ENCODE data around the gene RPS19BP1. TPM values are rescaled to one million over a fixed set of nuclear protein-coding genes. Genes with fewer than 3 reads are reported as not detected.

Gene RPS19BP1
- total and polyA plus RNA-seq, 9 donors, result 9.1 to 130 (median 44.2) TPM

- Histone ChIP-seq H3K27ac (no peak overlapping the region), H3K27me3 (no peaks in the 10 kb centered on the region), H3K36me3 (no peaks in the 10 kb centered on the region), H3K4me1 (ENCODE audit: insufficient read depth) (no peaks in the 10 kb centered on the region), H3K9me3 (no peaks in the 10 kb centered on the region), H3K4me3 (no peak overlapping the region)
- intact Hi-C loops (cut with DNase I), result loop anchor here in 2 of 4 donors (2.0 to 10.0 kb wide), 2 partner anchors 476 to 482 kb away; no protein-coding TSS in a partner anchor
- WGBS, 3 donors, result 8 to 13% (median 13%) methylated on average over 11 of the region's 11 CpGs
- TF ChIP-seq, protein P1, sequence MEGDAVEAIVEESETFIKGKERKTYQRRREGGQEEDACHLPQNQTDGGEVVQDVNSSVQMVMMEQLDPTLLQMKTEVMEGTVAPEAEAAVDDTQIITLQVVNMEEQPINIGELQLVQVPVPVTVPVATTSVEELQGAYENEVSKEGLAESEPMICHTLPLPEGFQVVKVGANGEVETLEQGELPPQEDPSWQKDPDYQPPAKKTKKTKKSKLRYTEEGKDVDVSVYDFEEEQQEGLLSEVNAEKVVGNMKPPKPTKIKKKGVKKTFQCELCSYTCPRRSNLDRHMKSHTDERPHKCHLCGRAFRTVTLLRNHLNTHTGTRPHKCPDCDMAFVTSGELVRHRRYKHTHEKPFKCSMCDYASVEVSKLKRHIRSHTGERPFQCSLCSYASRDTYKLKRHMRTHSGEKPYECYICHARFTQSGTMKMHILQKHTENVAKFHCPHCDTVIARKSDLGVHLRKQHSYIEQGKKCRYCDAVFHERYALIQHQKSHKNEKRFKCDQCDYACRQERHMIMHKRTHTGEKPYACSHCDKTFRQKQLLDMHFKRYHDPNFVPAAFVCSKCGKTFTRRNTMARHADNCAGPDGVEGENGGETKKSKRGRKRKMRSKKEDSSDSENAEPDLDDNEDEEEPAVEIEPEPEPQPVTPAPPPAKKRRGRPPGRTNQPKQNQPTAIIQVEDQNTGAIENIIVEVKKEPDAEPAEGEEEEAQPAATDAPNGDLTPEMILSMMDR (IDR thresholded peaks at IDR 0.05), result no peak
- TF ChIP-seq POLR2A (IDR thresholded peaks at IDR 0.05), result no peak
- no peak for TF ChIP-seq EP300 (IDR thresholded peaks at IDR 0.05)
- no peak for DNase-seq
Observed at GRCh38 chr22:39543095-39543494, 10.5 kb upstream of the RPS19BP1 start.

DNA sequence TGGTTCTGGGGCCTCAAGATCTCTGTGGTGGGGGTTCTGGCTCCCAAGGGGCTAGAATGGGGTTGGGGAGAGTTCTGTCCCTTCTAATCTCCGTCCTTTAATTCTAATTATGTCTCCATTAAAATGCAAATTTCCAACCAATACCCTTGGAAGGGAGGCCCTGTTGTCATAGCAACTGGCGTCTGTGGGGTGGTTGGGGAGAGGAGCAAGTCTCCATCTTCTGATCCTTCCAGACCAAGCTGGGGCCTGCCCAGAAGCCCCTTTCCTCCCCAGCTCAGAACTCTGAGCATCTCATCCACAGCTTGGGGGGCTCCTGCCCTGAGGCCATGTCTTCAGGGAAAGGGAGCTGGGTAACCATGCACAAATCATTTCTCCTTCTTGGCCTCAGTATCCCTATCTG, 5.4 kb upstream of the RPS19BP1 start:
- intact Hi-C loops (cut with DNase I), result loop anchor here (2.0 to 10.0 kb wide), 4 partner anchors 363 to 487 kb away; no protein-coding TSS in a partner anchor
- no peaks in the 10 kb centered on the region for H3K9me3 ChIP-seq
- WGBS, 3 donors, result 45 to 61% (median 52%) methylated on average over 2 of the region's 2 CpGs

GRCh38 chr22:39536711-39537110, 4.2 kb upstream of the RPS19BP1 start:
- no peaks in the 10 kb centered on the region for H3K27me3 ChIP-seq
- no peaks in the 10 kb centered on the region for H3K4me1 ChIP-seq (ENCODE audit: insufficient read depth)
- intact Hi-C loops (cut with DNase I), result loop anchor here (2.0 to 10.0 kb wide), 4 partner anchors 362 to 488 kb away; no protein-coding TSS in a partner anchor
- H3K36me3 ChIP-seq, result no peaks in the 10 kb centered on the region
- no peak overlapping the region for H3K27ac ChIP-seq
- H3K4me3 ChIP-seq, result no peak overlapping the region
- no peak for TF ChIP-seq EP300 (IDR thresholded peaks at IDR 0.05)
- DNase-seq, result no peak
- no peaks in the 10 kb centered on the region for H3K9me3 ChIP-seq
- 59 to 67% (median 60%) methylated on average over 8 of the region's 8 CpGs for WGBS, 3 donors

More for the DNA sequence above, 5.4 kb upstream of the RPS19BP1 start:
- TF ChIP-seq POLR2A (IDR thresholded peaks at IDR 0.05), result no peak
- no peak for TF ChIP-seq EP300 (IDR thresholded peaks at IDR 0.05)
- TF ChIP-seq, protein P1 (IDR thresholded peaks at IDR 0.05), result no peak
- no peak overlapping the region for H3K4me3 ChIP-seq
- H3K27me3 ChIP-seq, result no peaks in the 10 kb centered on the region
- H3K36me3 ChIP-seq, result no peaks in the 10 kb centered on the region
- H3K4me1 ChIP-seq (ENCODE audit: insufficient read depth), result no peaks in the 10 kb centered on the region
- H3K27ac ChIP-seq, result no peak overlapping the region
- no peak for DNase-seq

DNA sequence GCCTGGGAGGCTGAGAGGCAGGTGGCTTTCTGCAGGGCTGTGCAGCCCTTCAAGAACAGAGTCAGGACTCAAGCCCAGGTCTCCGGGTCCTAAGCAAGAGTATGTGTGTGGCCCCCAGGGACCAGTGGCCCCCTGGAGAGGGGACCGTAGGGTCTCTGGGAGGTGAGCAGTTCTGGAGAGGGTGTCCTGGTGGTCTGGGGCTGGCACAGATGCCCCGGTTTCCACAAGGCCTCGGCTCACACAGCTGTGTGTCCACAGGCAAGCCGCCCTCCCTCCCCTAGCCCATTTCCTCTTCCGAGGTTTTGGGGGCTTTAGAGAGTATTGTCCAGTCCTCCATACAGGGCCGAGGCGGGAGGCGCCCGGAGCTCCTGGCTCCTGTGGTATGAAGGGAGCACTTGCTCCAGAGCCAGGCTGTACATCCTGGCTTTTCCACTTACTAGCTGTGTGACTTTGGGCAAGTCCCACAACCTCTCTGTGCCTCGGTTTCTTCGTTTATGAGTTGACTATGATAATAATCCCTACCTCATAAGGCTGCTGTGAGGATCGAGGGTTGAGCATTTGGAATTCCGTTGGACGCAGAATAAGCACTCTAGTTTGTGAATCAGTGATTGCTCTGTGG, 3.4 kb upstream of the RPS19BP1 start:
- 85 to 89% (median 85%) methylated on average over 15 of the region's 15 CpGs for WGBS, 3 donors
- Histone ChIP-seq H3K27me3 (no peaks in the 10 kb centered on the region), H3K27ac (no peak overlapping the region), H3K4me3 (no peak overlapping the region), H3K9me3 (no peaks in the 10 kb centered on the region), H3K4me1 (ENCODE audit: insufficient read depth) (peaks cover 2% of the 10 kb centered on the region), H3K36me3 (no peaks in the 10 kb centered on the region)
- intact Hi-C loops (cut with DNase I), result loop anchor here (2.0 to 10.0 kb wide), 4 partner anchors 361 to 489 kb away; no protein-coding TSS in a partner anchor
- TF ChIP-seq POLR2A (IDR thresholded peaks at IDR 0.05), result no peak
- TF ChIP-seq, protein P1 (IDR thresholded peaks at IDR 0.05), result no peak
- no peak for TF ChIP-seq EP300 (IDR thresholded peaks at IDR 0.05)
- peak in 1 of 5 donors; percentile 24 for DNase-seq

DNA sequence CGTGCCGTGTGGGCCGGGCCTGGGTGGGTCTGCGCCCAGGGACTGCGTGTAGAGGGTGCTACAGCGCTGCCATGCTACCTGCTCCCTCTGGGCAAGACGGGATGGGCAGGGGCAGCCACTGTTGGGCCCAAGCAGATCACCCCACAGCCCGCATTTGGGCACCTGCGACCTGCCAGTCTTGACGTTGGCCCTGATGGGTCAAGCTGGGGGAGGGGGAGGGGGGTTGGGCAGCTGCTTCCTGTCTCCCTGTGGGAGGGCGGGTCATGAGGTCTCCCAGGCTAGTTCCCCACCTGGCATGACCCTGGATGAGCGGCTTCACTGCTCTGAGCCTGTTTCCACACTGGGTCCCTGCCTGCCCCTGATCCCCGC, 2.8 kb upstream of the RPS19BP1 start:
- 48 to 57% (median 54%) methylated on average over 11 to 13 of the region's 13 CpGs for WGBS, 3 donors
- TF ChIP-seq, protein P1 (IDR thresholded peaks at IDR 0.05), result no peak
- no peak for TF ChIP-seq POLR2A (IDR thresholded peaks at IDR 0.05)
- TF ChIP-seq EP300 (IDR thresholded peaks at IDR 0.05), result no peak
- H3K27ac ChIP-seq, result no peak overlapping the region

More for the DNA sequence above, 2.8 kb upstream of the RPS19BP1 start:
- Histone ChIP-seq H3K36me3 (no peaks in the 10 kb centered on the region), H3K27me3 (no peaks in the 10 kb centered on the region), H3K9me3 (no peaks in the 10 kb centered on the region), H3K4me3 (no peak overlapping the region), H3K4me1 (ENCODE audit: insufficient read depth) (peaks cover 3% of the 10 kb centered on the region)
- intact Hi-C loops (cut with DNase I), result loop anchor here in 3 of 4 donors (5.0 to 10.0 kb wide), 3 partner anchors 361 to 489 kb away; no protein-coding TSS in a partner anchor
- DNase-seq, result peak in 1 of 5 donors; percentile 53
